ENCODE data around the gene SPATA21.

- TF ChIP-seq CTCF (IDR thresholded peaks at IDR 0.05; ENCODE audit: insufficient read depth, low read depth, low read length) (peak; percentile 4), EZH2 (IDR thresholded peaks at IDR 0.05; ENCODE audit: insufficient read depth, low read length) (no peak)
Measured at GRCh38 chr1:16351994-16352841, 85.0 kb downstream of the SPATA21 start, which contains the start of gene FBXO42.
